Hematopoietic multipotent progenitor cell treated with erythropoietin and hydrocortisone succinate and interleukin-3 and kit ligand, for 15 days (in vitro differentiated cells): Measurements from ENCODE around the gene GSK3B.
"Not testable (repeated sequence)": the region's sequence is repeated elsewhere in the genome, so short reads cannot be mapped to it uniquely, and the experiment has no call there.

Source experiments
- DNase-seq: peaks from one replicate; pipeline ENCODE4 v3.0.0-alpha.2; 2015; ENCODE audit warnings: low spot score

Gene GSK3B

GRCh38 chr3:120052677-120053076 lies 41.6 kb downstream of the GSK3B start:
- DNase-seq: no peak

GRCh38 chr3:120052225-120052624 lies 42.0 kb downstream of the GSK3B start:
- no peak for DNase-seq

DNA sequence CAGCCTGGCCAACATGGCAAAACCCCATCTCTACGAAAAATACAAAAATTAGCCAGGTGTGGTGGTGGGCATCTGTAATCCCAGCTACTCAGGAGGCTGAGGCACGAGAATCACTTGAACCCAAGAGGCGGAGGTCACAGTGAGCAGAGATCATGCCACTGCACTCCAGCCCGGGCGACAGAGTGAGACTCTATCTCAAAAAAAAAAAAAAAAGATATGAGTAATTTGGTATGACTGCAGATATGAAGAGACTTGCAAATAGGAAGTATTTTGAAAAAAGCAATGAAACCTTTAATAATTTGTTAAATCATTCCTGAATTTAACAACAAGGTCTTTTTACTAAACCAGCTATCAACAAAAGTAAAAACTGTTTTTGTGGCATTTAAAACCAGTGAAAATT lies 42.7 kb downstream of the GSK3B start:
- DNase-seq: not testable (repeated sequence)

DNA sequence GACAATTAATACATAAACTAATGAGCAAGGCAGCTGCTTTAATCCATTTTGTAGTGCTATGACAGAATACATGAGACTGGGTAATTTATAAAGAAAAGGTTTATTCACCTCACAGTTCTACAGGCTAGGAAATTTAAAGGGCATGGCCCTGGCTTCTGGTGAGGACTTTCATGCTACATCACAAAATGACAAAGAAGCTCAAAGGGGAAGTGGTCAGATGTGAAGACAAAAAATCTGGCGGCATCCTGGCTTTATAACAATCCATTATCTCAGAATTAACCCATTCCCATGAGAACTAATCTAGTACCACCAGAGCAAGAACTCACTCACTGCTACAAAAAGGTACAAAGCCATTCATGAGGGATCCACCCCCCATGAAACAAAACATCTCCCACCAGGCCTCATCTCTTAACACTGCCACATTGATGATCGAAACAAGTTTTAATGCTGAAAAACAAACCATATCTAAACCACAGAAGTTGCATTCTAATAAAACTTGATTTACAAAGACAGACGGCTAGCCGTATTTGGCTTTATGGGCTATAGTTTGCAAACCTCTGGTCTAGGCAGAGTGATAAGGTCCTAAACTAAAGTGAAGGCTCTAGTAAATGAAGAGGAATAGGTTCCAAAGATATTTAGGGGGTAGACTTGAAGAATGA lies 44.2 kb downstream of the GSK3B start:
- no peak for DNase-seq

DNA sequence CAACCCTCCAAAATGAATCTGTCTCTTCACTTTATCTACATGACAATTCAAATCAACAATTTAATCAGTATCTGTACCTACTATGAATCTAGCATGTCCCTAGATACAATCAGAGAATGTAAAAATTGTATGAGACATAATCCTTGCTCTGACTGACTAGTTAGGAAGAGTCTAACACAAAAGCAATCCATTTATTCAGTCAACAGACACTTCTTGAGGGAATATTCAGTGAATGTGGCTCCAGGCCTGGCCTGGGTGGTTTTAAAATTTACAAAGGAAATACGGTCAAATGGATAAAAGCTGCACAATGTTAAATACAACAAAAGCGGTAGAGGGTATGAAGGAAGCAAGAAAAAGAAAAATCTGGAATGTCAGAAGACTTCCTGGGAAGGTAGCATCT lies 45.2 kb downstream of the GSK3B start:
- no peak for DNase-seq

DNA sequence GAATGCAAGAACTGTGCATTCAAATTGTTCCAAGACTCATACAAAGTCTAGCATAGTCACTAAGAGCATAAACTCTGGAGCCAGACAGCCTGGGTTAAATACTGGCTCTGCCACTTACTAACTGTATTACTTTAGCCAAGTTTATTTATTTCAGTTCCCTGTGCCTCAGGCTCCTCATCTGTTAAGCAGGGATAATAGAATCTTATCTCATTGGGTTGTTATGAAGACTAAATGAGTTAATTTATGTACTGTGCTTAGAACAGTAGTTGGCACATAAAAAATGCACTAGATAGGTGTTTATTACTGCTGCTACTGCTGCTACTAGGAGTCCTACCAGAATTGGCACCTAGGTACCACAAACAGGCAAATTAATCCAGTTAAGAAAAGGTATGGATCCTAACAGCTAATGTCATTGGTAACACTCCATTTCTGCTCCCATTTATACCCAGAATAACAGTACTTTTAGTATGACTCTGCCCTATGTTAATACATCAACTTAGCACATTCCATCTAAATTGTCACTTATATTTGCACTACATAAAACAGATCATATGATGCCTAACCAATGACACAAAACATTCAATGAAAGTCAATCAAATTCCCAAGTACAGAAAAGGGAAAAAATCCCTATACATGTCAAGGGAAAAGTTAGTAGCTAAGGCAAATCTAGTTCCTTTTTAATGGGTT lies 45.7 kb downstream of the GSK3B start:
- DNase-seq: no peak

DNA sequence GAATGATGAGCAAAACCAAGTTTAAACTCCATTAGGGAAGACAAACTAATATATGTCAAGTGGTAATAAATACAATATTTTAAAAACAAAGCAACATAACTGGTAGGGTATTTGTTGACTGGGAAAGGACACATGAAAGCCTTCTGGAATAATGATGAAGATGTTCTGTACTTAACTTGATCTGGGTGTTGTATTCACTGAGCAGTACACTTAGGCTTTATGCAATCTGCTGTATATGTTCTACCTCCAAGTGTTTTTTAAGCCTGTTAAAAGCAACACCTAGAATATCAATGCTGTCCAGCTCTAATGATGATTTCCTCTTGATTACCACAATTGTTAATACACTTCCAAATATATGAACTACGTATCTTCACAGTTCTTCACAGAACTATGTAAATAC lies 46.6 kb downstream of the GSK3B start:
- no peak for DNase-seq

GRCh38 chr3:120040813-120041377 lies 53.4 kb downstream of the GSK3B start:
- no peak for DNase-seq

DNA sequence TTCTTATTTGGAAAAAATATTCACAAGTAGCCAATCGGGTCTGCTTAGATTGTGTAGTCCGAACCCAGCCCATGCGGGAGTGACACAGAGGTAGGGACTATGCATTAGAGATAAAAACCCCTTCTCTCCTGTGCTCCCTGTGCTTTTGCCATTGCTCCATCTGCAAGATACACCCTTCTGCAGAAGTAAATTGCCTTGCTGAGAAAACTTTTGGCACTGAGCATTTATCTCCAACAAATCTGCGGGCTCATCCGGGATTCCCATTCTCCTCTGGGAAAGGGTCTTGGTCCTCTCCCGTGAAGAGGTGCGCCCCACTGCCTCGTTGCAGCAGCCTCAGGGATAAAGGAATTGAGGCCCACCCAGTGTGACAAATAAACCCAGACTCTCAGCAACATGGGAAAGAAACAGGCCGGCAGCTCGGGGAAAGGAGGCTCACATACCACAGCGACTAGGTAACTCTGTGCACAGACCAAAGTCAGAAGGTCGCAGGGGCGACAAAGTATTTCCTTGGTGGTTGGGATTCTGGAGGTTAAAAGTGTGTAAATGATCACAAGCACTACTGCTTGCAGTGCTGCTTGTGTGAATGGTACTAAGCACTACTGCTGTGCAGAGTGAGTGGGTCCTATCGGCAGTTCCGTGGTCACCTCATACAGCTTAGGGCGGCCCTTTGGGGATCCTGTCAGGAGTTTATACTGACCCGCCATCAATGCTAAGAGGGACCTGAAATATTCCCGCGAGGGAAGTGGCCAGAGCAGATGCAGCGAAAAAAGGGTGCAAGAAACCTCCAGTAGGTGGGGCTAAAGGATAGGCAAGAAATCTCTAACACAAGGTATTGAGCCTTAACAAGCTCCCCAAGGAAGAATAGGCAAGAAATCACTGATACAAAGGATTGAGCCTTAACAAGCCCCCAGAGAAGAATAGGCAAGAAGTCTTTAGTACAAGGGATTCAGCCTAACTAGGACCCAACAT lies 54.3 kb downstream of the GSK3B start:
- peak; percentile 38 for DNase-seq

DNA sequence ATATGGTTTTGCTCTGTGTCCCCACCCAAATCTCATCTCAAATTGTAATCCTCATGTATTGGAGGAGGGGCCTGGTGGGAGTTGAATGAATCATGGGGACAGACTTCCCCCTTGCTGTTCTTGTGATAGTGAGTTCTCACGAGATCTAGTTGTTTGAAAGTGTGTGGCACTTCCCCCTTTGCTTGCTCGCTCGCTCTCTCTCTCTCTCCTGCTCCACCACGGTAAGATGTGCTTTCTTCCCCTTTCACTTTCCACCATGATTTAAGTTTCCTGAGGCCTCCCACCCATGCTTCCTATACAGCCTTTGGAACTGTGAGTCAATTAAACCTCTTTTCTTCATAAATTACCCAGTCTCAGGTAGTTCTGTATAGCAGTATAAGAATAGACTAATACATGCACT lies 60.7 kb downstream of the GSK3B start:
- DNase-seq: no peak

GRCh38 chr3:120031561-120031960 lies 62.7 kb downstream of the GSK3B start:
- no peak for DNase-seq

- no peak for DNase-seq
These were observed 64.5 kb downstream of the GSK3B start for GRCh38 chr3:120029749-120030148.

GRCh38 chr3:120028271-120029047 lies 65.8 kb downstream of the GSK3B start:
- DNase-seq: no peak

GRCh38 chr3:120027226-120027625 lies 67.0 kb downstream of the GSK3B start:
- DNase-seq: no peak

GRCh38 chr3:120025520-120025919 lies 68.7 kb downstream of the GSK3B start:
- no peak for DNase-seq

- DNase-seq: no peak
These were observed 70.1 kb downstream of the GSK3B start for GRCh38 chr3:120024103-120024502.

DNA sequence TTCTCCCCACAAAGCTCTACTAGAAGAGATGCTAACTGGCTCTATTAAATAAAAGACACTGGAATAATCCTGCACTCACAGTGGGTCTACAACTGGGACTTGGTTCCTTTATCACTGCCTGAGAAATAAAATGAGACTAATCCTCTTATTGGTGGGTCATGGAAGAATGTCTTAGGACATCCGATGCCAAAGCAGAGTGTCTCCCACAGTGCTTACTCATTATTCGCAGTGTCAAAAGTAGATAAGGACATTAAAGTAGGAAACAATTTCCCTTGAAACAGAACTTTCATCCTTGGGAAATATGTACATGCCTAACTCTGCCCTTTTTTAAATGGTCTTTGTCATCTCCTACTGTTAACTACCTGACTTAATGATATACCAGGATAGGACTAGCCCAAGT lies 71.5 kb downstream of the GSK3B start:
- DNase-seq: peak; percentile 8

DNA sequence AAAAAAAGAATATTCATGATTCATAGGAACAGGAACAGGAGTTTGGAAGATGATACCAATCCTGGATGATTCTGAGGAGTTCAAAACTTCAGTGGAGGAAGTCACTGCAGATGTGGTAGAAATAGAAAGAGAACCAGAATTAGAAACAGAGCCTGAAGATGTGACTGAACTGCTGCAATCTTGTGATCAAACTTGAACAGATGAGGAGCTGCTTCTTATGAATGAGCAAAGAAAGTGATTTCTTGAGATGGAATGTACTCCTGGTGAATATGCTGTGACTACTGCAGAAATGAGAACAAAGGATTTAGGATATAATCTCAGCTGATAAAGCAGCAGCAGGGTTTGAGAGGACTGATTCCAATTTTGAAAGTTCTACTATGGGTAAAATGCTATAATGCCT lies 72.7 kb downstream of the GSK3B start:
- DNase-seq: no peak

GRCh38 chr3:120018299-120018698 lies 75.9 kb downstream of the GSK3B start:
- DNase-seq: no peak

GRCh38 chr3:120017692-120018091 lies 76.6 kb downstream of the GSK3B start:
- DNase-seq: no peak

DNA sequence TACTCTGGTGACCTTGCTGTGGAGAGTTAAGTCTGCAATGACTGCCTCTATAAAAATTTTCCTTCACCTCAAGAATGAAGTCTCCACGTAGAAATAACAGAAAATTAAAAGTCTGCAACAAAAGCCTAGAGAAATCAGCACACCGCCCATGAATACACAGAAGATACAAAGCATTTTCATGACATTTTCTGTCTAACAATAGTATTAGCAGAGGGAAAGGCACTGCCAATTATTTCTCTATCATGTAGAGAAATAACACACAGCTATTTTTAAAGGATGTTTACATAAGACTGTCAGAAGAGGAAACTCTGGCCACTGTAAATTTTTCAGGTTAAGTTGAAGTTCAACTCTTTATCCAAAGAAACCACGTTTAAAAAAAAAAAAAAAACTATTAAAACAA lies 80.8 kb downstream of the GSK3B start:
- no peak for DNase-seq

DNA sequence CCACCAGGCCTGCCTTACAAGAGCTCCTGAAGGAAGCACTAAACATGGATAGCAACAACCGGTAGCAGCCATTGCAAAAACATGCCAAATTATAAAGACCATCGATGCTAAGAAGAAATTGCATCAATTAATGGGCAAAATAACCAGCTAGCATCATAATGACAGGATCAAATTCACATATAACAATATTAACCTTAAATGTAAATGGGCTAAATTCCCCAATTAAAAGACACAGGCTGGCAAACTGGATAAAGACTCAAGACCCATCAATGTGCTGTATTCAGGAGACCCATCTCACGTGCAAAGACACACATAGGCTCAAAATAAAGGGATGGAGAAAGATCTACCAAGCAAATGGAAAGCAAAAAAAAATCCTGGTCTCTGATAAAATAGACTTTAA lies 88.5 kb downstream of the GSK3B start:
- not testable (repeated sequence) for DNase-seq
